WTC11 (cell line): ENCODE measurements around the gene CKM. TPM values are rescaled to one million over a fixed set of nuclear protein-coding genes. Genes with fewer than 3 reads are reported as not detected.

Experiments used
- ATAC-seq: fragments of 200-7000 bp; cut with Tn5 transposase; 2 replicates; pipeline ENCODE4 v1.10.0; 2021; ENCODE audit warnings: mild to moderate bottlenecking, moderate library complexity
- CTCF ChIA-PET: fragments of 300-600 bp; sonication (Branson Sonifier 250); formaldehyde crosslinking; loops from one replicate; lab custom pipeline; 2021; ENCODE audit warnings: antibody characterized with exemption; lab: Charles Lee
- POLR2A ChIA-PET: fragments of 350-600 bp; sonication (Branson Sonifier 250); formaldehyde crosslinking; loops from one replicate; lab custom pipeline; 2021; ENCODE audit warnings: antibody characterized with exemption; lab: Charles Lee
- DNase-seq: peaks from one replicate; pipeline ENCODE4 v3.0.0; 2021; ENCODE audit warnings: low spot score
- H3K27ac Mint-ChIP-seq: 2 replicates; pipeline ENCODE4 v1.8.0; 2021; ENCODE audit warnings: mixed read lengths
- H3K27me3 Mint-ChIP-seq: 2 replicates; pipeline ENCODE4 v1.8.0; 2021; ENCODE audit warnings: low read depth, mild to moderate bottlenecking, moderate library complexity, mixed read lengths
- H3K36me3 Mint-ChIP-seq: 2 replicates; pipeline ENCODE4 v1.8.0; 2021; ENCODE audit warnings: mixed read lengths
- H3K4me1 Mint-ChIP-seq: 2 replicates; pipeline ENCODE4 v1.8.0; 2022; ENCODE audit warnings: mixed read lengths
- H3K4me3 Mint-ChIP-seq: 2 replicates; pipeline ENCODE4 v1.8.0; 2021; ENCODE audit warnings: mild to moderate bottlenecking, moderate library complexity, mixed read lengths
- H3K9me3 Mint-ChIP-seq: 2 replicates; pipeline ENCODE4 v1.8.0; 2021; ENCODE audit warnings: mixed read lengths
- CBFB ChIP-seq: sonication (generic); formaldehyde crosslinking; IDR thresholded peaks from 2 replicates; pipeline ENCODE4 v1.8.1; 2022; ENCODE audit warnings: mild to moderate bottlenecking, low read depth, missing genetic modification reagents
- FOXJ3 ChIP-seq: sonication (generic); formaldehyde crosslinking; IDR thresholded peaks from 2 replicates; pipeline ENCODE4 v1.9.0; 2021; ENCODE audit warnings: missing genetic modification reagents, mild to moderate bottlenecking, borderline replicate concordance
- HMGXB4 ChIP-seq: sonication (generic); formaldehyde crosslinking; IDR thresholded peaks from 2 replicates; pipeline ENCODE4 v1.8.1; 2023; ENCODE audit warnings: mild to moderate bottlenecking, moderate library complexity, missing genetic modification reagents
- NFATC4 ChIP-seq: fragments of 250-450 bp; sonication (Bioruptor Pico); IDR thresholded peaks from 2 replicates; pipeline ENCODE4 v1.9.0; 2021; ENCODE audit warnings: mild to moderate bottlenecking
- NR1H2 ChIP-seq: sonication (generic); formaldehyde crosslinking; IDR thresholded peaks from 2 replicates; pipeline ENCODE4 v1.9.0; 2021; ENCODE audit warnings: mild to moderate bottlenecking, moderate library complexity, missing genetic modification reagents
- SP1 ChIP-seq: sonication (generic); formaldehyde crosslinking; conservative IDR thresholded peaks from 2 replicates; pipeline ENCODE4 v1.8.1; 2022; ENCODE audit warnings: missing genetic modification reagents
- ZBTB43 ChIP-seq: sonication (generic); formaldehyde crosslinking; IDR thresholded peaks from 2 replicates; pipeline ENCODE4 v1.8.1; 2023; ENCODE audit warnings: mild to moderate bottlenecking, missing genetic modification reagents
- ZNF219 ChIP-seq: sonication (generic); formaldehyde crosslinking; IDR thresholded peaks from 2 replicates; pipeline ENCODE4 v1.8.0; 2023; ENCODE audit warnings: missing genetic modification reagents, mild to moderate bottlenecking, borderline replicate concordance
- ZNF396 ChIP-seq: fragments of 250-450 bp; sonication (Bioruptor Pico); IDR thresholded peaks from 2 replicates; pipeline ENCODE4 v1.8.0; 2021; ENCODE audit warnings: mild to moderate bottlenecking, moderate library complexity, borderline replicate concordance
- ZNF532 ChIP-seq: fragments of 250-450 bp; sonication (Bioruptor Pico); IDR thresholded peaks from 2 replicates; pipeline ENCODE4 v1.9.0; 2021; ENCODE audit warnings: mild to moderate bottlenecking, borderline replicate concordance
- total RNA-seq: library from RNA; stranded (reverse); gene quantifications from 3 replicates; pipeline ENCODE4 v1.2.3, GENCODE V29; 2021
- TF ChIP-seq, protein P1 (sequence below): sonication (generic); formaldehyde crosslinking; IDR thresholded peaks from 2 replicates; pipeline ENCODE4 v1.8.1; 2023; ENCODE audit warnings: mild to moderate bottlenecking, missing genetic modification reagents, borderline replicate concordance
- TF ChIP-seq, protein P2 (sequence below): fragments of 250-450 bp; sonication (Bioruptor Pico); IDR thresholded peaks from 2 replicates; pipeline ENCODE4 v2.1.2; 2022; ENCODE audit warnings: mild to moderate bottlenecking, moderate library complexity
- TF ChIP-seq, protein P3 (sequence below): fragments of 250-450 bp; sonication (Bioruptor Pico); IDR thresholded peaks from 2 replicates; pipeline ENCODE4 v1.9.0; 2021; ENCODE audit warnings: moderate library complexity, mild to moderate bottlenecking, inconsistent platforms, borderline replicate concordance

Gene CKM
- total RNA-seq, 1 experiment from 2014 or later, result not detected

DNA sequence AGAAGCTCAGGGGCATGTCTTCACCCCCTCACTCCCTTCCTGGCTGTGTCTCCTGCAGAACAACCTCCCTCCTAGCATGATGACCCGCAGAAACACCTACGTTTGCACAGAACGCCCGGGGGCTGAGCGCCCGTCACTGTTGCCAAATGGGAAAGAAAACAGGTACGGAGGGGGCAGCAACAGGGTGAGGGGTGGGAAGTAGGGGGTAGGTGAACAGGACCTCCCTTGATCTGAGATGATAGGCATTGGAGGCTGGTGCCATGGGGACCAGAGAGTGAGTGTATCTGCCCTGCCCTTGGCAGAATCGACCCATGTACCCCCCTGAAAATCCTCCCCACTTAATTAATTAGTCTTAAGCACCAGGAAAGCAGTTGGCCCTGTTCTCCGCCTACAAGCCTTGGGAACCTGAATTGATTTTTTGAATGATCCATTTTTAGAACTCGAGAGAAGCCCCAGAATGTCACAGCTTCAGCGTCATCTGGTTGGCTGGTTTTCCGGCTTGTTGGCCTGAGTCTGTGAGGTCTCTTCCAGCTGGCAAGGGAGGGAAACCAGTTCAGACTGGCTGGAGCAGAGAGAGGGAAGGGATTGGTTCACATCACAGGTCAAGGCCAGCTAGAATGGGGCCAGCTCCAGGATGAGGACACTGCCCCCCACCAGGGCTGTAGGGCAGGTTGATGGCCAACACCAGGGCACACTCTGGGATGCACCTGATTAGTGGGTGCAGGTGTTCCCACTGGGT is 28.2 kb downstream of the CKM start:
- ChIA-PET POLR2A (no interaction called here), CTCF (no interaction called here)
- no peak overlapping the region for H3K4me3 Mint-ChIP-seq
- TF ChIP-seq CBFB (CRISPR knock-in tag) (no peak), NR1H2 (CRISPR knock-in tag) (no peak), SP1 (CRISPR knock-in tag) (no peak)
- no peak overlapping the region for H3K27ac Mint-ChIP-seq
- peaks cover 4% of the 10 kb centered on the region for H3K9me3 Mint-ChIP-seq
- H3K36me3 Mint-ChIP-seq, result peaks cover 41% of the 10 kb centered on the region
- peaks cover 7% of the 10 kb centered on the region; the same call in 1 of the 2 replicates for H3K27me3 Mint-ChIP-seq
- H3K4me1 Mint-ChIP-seq, result no peaks in the 10 kb centered on the region
- DNase-seq (no peak), ATAC-seq (no peak)

GRCh38 chr19:45293682-45294081 is 29.0 kb downstream of the CKM start:
- POLR2A ChIA-PET, result no interaction called here
- CTCF ChIA-PET, result no interaction called here
- no peak for ATAC-seq
- Mint-ChIP-seq H3K9me3 (peaks cover 4% of the 10 kb centered on the region), H3K4me3 (no peak overlapping the region)
- TF ChIP-seq, protein P1, sequence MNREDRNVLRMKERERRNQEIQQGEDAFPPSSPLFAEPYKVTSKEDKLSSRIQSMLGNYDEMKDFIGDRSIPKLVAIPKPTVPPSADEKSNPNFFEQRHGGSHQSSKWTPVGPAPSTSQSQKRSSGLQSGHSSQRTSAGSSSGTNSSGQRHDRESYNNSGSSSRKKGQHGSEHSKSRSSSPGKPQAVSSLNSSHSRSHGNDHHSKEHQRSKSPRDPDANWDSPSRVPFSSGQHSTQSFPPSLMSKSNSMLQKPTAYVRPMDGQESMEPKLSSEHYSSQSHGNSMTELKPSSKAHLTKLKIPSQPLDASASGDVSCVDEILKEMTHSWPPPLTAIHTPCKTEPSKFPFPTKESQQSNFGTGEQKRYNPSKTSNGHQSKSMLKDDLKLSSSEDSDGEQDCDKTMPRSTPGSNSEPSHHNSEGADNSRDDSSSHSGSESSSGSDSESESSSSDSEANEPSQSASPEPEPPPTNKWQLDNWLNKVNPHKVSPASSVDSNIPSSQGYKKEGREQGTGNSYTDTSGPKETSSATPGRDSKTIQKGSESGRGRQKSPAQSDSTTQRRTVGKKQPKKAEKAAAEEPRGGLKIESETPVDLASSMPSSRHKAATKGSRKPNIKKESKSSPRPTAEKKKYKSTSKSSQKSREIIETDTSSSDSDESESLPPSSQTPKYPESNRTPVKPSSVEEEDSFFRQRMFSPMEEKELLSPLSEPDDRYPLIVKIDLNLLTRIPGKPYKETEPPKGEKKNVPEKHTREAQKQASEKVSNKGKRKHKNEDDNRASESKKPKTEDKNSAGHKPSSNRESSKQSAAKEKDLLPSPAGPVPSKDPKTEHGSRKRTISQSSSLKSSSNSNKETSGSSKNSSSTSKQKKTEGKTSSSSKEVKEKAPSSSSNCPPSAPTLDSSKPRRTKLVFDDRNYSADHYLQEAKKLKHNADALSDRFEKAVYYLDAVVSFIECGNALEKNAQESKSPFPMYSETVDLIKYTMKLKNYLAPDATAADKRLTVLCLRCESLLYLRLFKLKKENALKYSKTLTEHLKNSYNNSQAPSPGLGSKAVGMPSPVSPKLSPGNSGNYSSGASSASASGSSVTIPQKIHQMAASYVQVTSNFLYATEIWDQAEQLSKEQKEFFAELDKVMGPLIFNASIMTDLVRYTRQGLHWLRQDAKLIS, result no peak
- TF ChIP-seq, protein P2, sequence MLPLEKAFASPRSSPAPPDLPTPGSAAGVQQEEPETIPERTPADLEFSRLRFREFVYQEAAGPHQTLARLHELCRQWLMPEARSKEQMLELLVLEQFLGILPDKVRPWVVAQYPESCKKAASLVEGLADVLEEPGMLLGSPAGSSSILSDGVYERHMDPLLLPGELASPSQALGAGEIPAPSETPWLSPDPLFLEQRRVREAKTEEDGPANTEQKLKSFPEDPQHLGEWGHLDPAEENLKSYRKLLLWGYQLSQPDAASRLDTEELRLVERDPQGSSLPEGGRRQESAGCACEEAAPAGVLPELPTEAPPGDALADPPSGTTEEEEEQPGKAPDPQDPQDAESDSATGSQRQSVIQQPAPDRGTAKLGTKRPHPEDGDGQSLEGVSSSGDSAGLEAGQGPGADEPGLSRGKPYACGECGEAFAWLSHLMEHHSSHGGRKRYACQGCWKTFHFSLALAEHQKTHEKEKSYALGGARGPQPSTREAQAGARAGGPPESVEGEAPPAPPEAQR (CRISPR knock-in tag), result no peak
- TF ChIP-seq ZBTB43 (no peak), NFATC4 (CRISPR knock-in tag) (no peak), ZNF396 (CRISPR knock-in tag) (no peak), SP1 (CRISPR knock-in tag) (no peak), ZNF219 (CRISPR knock-in tag) (no peak), HMGXB4 (CRISPR knock-in tag) (no peak), ZNF532 (CRISPR knock-in tag) (no peak), FOXJ3 (no peak)
- TF ChIP-seq, protein P3, sequence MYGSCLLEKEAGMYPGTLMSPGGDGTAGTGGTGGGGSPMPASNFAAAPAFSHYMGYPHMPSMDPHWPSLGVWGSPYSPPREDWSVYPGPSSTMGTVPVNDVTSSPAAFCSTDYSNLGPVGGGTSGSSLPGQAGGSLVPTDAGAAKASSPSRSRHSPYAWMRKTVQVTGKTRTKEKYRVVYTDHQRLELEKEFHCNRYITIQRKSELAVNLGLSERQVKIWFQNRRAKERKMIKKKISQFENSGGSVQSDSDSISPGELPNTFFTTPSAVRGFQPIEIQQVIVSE (CRISPR knock-in tag), result no peak
- TF ChIP-seq, all 79 proteins: peak for 0
- no peak for DNase-seq
- Mint-ChIP-seq H3K4me1 (no peaks in the 10 kb centered on the region), H3K27me3 (peaks cover 7% of the 10 kb centered on the region; the same call in 1 of the 2 replicates), H3K36me3 (peaks cover 40% of the 10 kb centered on the region), H3K27ac (no peak overlapping the region)
